ENCODE results near the gene ACBD3.

ACBD3 gene

GRCh38 chr1:226109829-226110248 is 76.7 kb downstream of the ACBD3 start:
- peak; percentile 88 for DNase-seq

GRCh38 chr1:226108935-226109828 is 77.4 kb downstream of the ACBD3 start:
- no peak for DNase-seq

GRCh38 chr1:226107471-226108460 is 78.8 kb downstream of the ACBD3 start:
- DNase-seq = no peak

- no peak for DNase-seq
These were observed 81.8 kb downstream of the ACBD3 start for GRCh38 chr1:226104671-226105121.

- no peak for DNase-seq
These were observed 85.8 kb downstream of the ACBD3 start for GRCh38 chr1:226100436-226101391.

- no peak for DNase-seq
These were observed 87.4 kb downstream of the ACBD3 start for GRCh38 chr1:226098870-226099835.

GRCh38 chr1:226097866-226098625 is 88.5 kb downstream of the ACBD3 start:
- no peak for DNase-seq

- no peak for DNase-seq
These were observed 91.3 kb downstream of the ACBD3 start for GRCh38 chr1:226095286-226095685.

Measured in islet precursor cell (in vitro differentiated cells).